Lung (tissue), 12 donors: ENCODE data around the gene SH3TC1. TPM values are rescaled to one million over a fixed set of nuclear protein-coding genes. Genes with fewer than 3 reads are reported as not detected.
A peak's percentile ranks its signal among the peaks of the same experiment; 100 is the strongest.

Experiments used
- ATAC-seq: fragments of 200-7000 bp; cut with Tn5 transposase; one replicate; pipeline ENCODE4 v1.9.1; 2020; ENCODE audit warnings: moderate number of reproducible peaks; ENCODE audit not compliant: insufficient read depth, low FRiP score
- DNase-seq, 3 donors: peaks; one replicate each; pipeline ENCODE4 v3.0.0-alpha.2; 2013 to 2017
- H3K27ac ChIP-seq, 2 donors: one replicate each; pipeline ENCODE4 v1.5.1; 2013; ENCODE audit warnings: mild to moderate bottlenecking in 2 of 2, moderate library complexity in 2 of 2, control low read depth in 1 of 2, inconsistent platforms in 1 of 2, low read depth in 1 of 2, low read length in 1 of 2
- H3K27me3 ChIP-seq, 3 donors: one replicate each; pipeline ENCODE4 v1.5.1; 2013; ENCODE audit warnings: low read length in 2 of 3; ENCODE audit not compliant: control insufficient read depth in 3 of 3, insufficient read depth in 3 of 3
- H3K36me3 ChIP-seq, 4 donors: one replicate each; pipeline ENCODE4 v1.5.1; 2013; ENCODE audit warnings: low read length in 4 of 4, mild to moderate bottlenecking in 1 of 4, moderate library complexity in 1 of 4; ENCODE audit not compliant: control insufficient read depth in 4 of 4, insufficient read depth in 4 of 4
- H3K4me1 ChIP-seq, 5 donors: one replicate each; pipeline ENCODE4 v1.5.1; 2013; ENCODE audit warnings: low read length in 5 of 5, mild to moderate bottlenecking in 2 of 5, moderate library complexity in 1 of 5; ENCODE audit not compliant: control insufficient read depth in 5 of 5, insufficient read depth in 5 of 5
- H3K4me3 ChIP-seq: one replicate; pipeline ENCODE4 v1.5.1; 2013; ENCODE audit warnings: mild to moderate bottlenecking, control low read depth, moderate library complexity
- H3K9ac ChIP-seq, 2 donors: one replicate each; pipeline ENCODE4 v1.5.1; 2013; ENCODE audit warnings: low read length in 2 of 2, control low read depth in 1 of 2; ENCODE audit not compliant: insufficient read depth in 1 of 2
- H3K9me3 ChIP-seq, 4 donors: one replicate each; pipeline ENCODE4 v1.5.1; 2013; ENCODE audit warnings: low read length in 3 of 4, mild to moderate bottlenecking in 1 of 4, moderate library complexity in 1 of 4; ENCODE audit not compliant: control insufficient read depth in 4 of 4, insufficient read depth in 3 of 4
- WGBS, 2 donors: extraction: QIAGEN DNeasy Blood & Tissue Kit; methylation state at CpG; one replicate each; pipeline ENCODE4 v1.1.7; 2013; 5-methylcytosine and 5-hydroxymethylcytosine counted together
- polyA plus RNA-seq, 2 donors: library from polyadenylated mRNA; stranded (reverse); fragments of 200-250 nt; gene quantifications; one replicate each; pipeline ENCODE4 v1.2.1, GENCODE V29; 2013
- total RNA-seq, 2 donors: library from RNA; depleted of rRNA in 1 of 2; stranded (reverse); fragments of >200 nt in 1 of 2; gene quantifications; one replicate each; pipeline ENCODE4 v1.2.1, GENCODE V29; 2014 to 2021
- TF ChIP-seq, protein P1 (sequence below): IDR thresholded peaks from 2 replicates; pipeline ENCODE4 v1.5.1; 2012; ENCODE audit warnings: mild to moderate bottlenecking; ENCODE audit errors: control extremely low read depth, extremely low read depth
- donor health status: control.
- donor health status: control.
- donor health status: Bipolar disorder and iron deficiency.
- donor health status: healthy.
- donor health status: DM: yes; HTN: yes; CAD: no.

Gene SH3TC1
- total and polyA plus RNA-seq, 4 donors, result 21.4 to 67.3 (median 38.1) TPM

GRCh38 chr4:8244001-8244757, 45.1 kb downstream of the SH3TC1 start:
- no peak for ATAC-seq

GRCh38 chr4:8244931-8245460, 45.9 kb downstream of the SH3TC1 start:
- H3K36me3 ChIP-seq, result peaks cover 0 to 15% (median 0%) of the 10 kb centered on the region in 4 donors
- H3K27me3 ChIP-seq, result peaks cover 0 to 2% (median 0%) of the 10 kb centered on the region in 3 donors
- H3K27ac ChIP-seq, result no peak overlapping the region
- no peaks in the 10 kb centered on the region for H3K9me3 ChIP-seq
- ATAC-seq (no peak), DNase-seq (no peak)
- H3K4me1 ChIP-seq, result peaks cover 0 to 22% (median 14%) of the 10 kb centered on the region in 5 donors
- no peak overlapping the region for H3K9ac ChIP-seq
- WGBS, 2 donors, result 96 to 98% methylated on average over 19 of the region's 19 CpGs
- no peak overlapping the region for H3K4me3 ChIP-seq
- TF ChIP-seq, protein P1, sequence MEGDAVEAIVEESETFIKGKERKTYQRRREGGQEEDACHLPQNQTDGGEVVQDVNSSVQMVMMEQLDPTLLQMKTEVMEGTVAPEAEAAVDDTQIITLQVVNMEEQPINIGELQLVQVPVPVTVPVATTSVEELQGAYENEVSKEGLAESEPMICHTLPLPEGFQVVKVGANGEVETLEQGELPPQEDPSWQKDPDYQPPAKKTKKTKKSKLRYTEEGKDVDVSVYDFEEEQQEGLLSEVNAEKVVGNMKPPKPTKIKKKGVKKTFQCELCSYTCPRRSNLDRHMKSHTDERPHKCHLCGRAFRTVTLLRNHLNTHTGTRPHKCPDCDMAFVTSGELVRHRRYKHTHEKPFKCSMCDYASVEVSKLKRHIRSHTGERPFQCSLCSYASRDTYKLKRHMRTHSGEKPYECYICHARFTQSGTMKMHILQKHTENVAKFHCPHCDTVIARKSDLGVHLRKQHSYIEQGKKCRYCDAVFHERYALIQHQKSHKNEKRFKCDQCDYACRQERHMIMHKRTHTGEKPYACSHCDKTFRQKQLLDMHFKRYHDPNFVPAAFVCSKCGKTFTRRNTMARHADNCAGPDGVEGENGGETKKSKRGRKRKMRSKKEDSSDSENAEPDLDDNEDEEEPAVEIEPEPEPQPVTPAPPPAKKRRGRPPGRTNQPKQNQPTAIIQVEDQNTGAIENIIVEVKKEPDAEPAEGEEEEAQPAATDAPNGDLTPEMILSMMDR, result no peak

More at GRCh38 chr4:8244001-8244757, 45.1 kb downstream of the SH3TC1 start:
- Histone ChIP-seq H3K4me3 (no peak overlapping the region), H3K9me3 (no peaks in the 10 kb centered on the region), H3K27ac (no peak overlapping the region), H3K36me3 (peaks cover 0 to 18% (median under 1%) of the 10 kb centered on the region in 4 donors), H3K9ac (no peak overlapping the region), H3K4me1 (peaks cover 0 to 22% (median 14%) of the 10 kb centered on the region in 5 donors), H3K27me3 (no peaks in the 10 kb centered on the region)
- DNase-seq, result no peak
- WGBS, 2 donors, result 88 to 91% methylated on average over 18 of the region's 18 CpGs
- TF ChIP-seq, protein P1, result no peak

- Histone ChIP-seq H3K27me3 (peaks cover 0 to 2% (median 0%) of the 10 kb centered on the region in 3 donors), H3K4me3 (no peak overlapping the region), H3K27ac (no peak overlapping the region), H3K9me3 (no peaks in the 10 kb centered on the region), H3K4me1 (peaks cover 0 to 22% (median 14%) of the 10 kb centered on the region in 5 donors), H3K9ac (no peak overlapping the region), H3K36me3 (peaks cover 0 to 6% (median 0%) of the 10 kb centered on the region in 4 donors)
- DNase-seq, result no peak
- TF ChIP-seq, protein P1, result no peak
- ATAC-seq, result peak; percentile 25
- WGBS, 2 donors, result 79% methylated on average over 31 of the region's 31 CpGs
These were observed 47.1 kb downstream of the SH3TC1 start for GRCh38 chr4:8245884-8246833.
